A549 (cell line): ENCODE data around the gene NPW.

Experiments used
- CEBPB ChIP-seq, 2 experiments: fragments of >200 bp in 1 of 2; sonication (Bioruptor Twin) in 1 of 2; formaldehyde crosslinking in 1 of 2; IDR thresholded peaks; 2 replicates each; pipeline ENCODE4 v1.6.1; 2012 to 2016
- EP300 ChIP-seq, 2 experiments: fragments of >200 bp; sonication (Bioruptor Twin); formaldehyde crosslinking; IDR thresholded peaks; 2 replicates in 1 of 2; 3 replicates in 1 of 2; pipeline ENCODE4 v1.6.1; 2016 to 2017
- HDAC2 ChIP-seq: fragments of 200-600 bp; sonication (generic); IDR thresholded peaks from 2 replicates; pipeline ENCODE4 v1.6.1; 2016
- POLR2A ChIP-seq: IDR thresholded peaks from 2 replicates; pipeline ENCODE4 v1.6.1; 2012; ENCODE audit warnings: mild to moderate bottlenecking, low read length
- RNF2 ChIP-seq: fragments of 200-600 bp; sonication (generic); IDR thresholded peaks from 2 replicates; pipeline ENCODE4 v1.6.1; 2016; ENCODE audit warnings: low read depth, mild to moderate bottlenecking, antibody characterized with exemption, moderate library complexity, borderline replicate concordance
- TP53 ChIP-seq: fragments of 250-450 bp; sonication (Bioruptor Pico); IDR thresholded peaks from 2 replicates; pipeline ENCODE4 v1.5.0; 2021; ENCODE audit warnings: mild to moderate bottlenecking, moderate library complexity
- ZNF302 ChIP-seq: fragments of 250-450 bp; sonication (Bioruptor Pico); IDR thresholded peaks from 2 replicates; pipeline ENCODE4 v1.9.0; 2021; ENCODE audit warnings: inconsistent platforms, mild to moderate bottlenecking, moderate library complexity
- TF ChIP-seq, protein P1 (sequence below): fragments of >200 bp; sonication (Bioruptor Twin); formaldehyde crosslinking; IDR thresholded peaks from 3 replicates; pipeline ENCODE4 v1.5.1; 2016
- TF ChIP-seq, protein P2 (sequence below): fragments of 200-600 bp; sonication (generic); IDR thresholded peaks from 2 replicates; pipeline ENCODE4 v1.6.1; 2016; ENCODE audit warnings: antibody characterized with exemption, mild to moderate bottlenecking, moderate library complexity
- TF ChIP-seq, protein P3 (sequence below): fragments of 250-450 bp; sonication (Bioruptor Pico); IDR thresholded peaks from 2 replicates; pipeline ENCODE4 v1.5.0; 2021; ENCODE audit warnings: mild to moderate bottlenecking, moderate library complexity, borderline replicate concordance

DNA sequence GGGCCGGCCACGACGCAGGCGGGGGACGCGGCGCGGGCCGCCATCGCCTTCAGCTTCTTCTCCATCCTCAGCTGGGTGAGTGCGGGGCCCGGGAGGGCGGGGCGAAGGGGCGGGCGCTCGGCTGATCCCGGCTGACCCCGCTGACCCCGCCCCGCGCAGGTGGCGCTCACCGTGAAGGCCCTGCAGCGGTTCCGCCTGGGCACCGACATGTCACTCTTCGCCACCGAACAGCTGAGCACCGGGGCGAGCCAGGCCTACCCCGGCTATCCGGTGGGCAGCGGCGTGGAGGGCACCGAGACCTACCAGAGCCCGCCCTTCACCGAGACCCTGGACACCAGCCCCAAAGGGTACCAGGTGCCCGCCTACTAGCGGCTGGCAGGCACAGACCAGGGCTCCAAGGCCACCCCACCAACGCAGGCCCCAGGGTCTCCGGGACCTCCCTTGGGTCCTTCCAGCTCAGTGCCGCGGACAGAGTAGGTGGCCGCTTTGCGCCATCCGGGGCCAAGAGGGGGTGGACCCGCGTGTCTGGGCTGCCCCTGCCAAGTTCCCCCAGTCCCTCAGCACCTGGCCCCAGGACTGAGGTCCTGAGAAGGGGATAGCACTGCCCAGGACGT lies 26.8 kb upstream of the NPW start:
- no peak for TF ChIP-seq POLR2A
- TF ChIP-seq TP53 (CRISPR knock-in tag), result no peak
- TF ChIP-seq, protein P1, sequence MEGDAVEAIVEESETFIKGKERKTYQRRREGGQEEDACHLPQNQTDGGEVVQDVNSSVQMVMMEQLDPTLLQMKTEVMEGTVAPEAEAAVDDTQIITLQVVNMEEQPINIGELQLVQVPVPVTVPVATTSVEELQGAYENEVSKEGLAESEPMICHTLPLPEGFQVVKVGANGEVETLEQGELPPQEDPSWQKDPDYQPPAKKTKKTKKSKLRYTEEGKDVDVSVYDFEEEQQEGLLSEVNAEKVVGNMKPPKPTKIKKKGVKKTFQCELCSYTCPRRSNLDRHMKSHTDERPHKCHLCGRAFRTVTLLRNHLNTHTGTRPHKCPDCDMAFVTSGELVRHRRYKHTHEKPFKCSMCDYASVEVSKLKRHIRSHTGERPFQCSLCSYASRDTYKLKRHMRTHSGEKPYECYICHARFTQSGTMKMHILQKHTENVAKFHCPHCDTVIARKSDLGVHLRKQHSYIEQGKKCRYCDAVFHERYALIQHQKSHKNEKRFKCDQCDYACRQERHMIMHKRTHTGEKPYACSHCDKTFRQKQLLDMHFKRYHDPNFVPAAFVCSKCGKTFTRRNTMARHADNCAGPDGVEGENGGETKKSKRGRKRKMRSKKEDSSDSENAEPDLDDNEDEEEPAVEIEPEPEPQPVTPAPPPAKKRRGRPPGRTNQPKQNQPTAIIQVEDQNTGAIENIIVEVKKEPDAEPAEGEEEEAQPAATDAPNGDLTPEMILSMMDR, result no peak
- no peak for TF ChIP-seq EP300 (IDR thresholded peaks at IDR 0.05)
- no peak for TF ChIP-seq CEBPB (IDR thresholded peaks at IDR 0.05)
- no peak for TF ChIP-seq HDAC2
- TF ChIP-seq, protein P2, sequence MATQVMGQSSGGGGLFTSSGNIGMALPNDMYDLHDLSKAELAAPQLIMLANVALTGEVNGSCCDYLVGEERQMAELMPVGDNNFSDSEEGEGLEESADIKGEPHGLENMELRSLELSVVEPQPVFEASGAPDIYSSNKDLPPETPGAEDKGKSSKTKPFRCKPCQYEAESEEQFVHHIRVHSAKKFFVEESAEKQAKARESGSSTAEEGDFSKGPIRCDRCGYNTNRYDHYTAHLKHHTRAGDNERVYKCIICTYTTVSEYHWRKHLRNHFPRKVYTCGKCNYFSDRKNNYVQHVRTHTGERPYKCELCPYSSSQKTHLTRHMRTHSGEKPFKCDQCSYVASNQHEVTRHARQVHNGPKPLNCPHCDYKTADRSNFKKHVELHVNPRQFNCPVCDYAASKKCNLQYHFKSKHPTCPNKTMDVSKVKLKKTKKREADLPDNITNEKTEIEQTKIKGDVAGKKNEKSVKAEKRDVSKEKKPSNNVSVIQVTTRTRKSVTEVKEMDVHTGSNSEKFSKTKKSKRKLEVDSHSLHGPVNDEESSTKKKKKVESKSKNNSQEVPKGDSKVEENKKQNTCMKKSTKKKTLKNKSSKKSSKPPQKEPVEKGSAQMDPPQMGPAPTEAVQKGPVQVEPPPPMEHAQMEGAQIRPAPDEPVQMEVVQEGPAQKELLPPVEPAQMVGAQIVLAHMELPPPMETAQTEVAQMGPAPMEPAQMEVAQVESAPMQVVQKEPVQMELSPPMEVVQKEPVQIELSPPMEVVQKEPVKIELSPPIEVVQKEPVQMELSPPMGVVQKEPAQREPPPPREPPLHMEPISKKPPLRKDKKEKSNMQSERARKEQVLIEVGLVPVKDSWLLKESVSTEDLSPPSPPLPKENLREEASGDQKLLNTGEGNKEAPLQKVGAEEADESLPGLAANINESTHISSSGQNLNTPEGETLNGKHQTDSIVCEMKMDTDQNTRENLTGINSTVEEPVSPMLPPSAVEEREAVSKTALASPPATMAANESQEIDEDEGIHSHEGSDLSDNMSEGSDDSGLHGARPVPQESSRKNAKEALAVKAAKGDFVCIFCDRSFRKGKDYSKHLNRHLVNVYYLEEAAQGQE, result no peak
- no peak for TF ChIP-seq ZNF302 (CRISPR knock-in tag)
- TF ChIP-seq, protein P3, sequence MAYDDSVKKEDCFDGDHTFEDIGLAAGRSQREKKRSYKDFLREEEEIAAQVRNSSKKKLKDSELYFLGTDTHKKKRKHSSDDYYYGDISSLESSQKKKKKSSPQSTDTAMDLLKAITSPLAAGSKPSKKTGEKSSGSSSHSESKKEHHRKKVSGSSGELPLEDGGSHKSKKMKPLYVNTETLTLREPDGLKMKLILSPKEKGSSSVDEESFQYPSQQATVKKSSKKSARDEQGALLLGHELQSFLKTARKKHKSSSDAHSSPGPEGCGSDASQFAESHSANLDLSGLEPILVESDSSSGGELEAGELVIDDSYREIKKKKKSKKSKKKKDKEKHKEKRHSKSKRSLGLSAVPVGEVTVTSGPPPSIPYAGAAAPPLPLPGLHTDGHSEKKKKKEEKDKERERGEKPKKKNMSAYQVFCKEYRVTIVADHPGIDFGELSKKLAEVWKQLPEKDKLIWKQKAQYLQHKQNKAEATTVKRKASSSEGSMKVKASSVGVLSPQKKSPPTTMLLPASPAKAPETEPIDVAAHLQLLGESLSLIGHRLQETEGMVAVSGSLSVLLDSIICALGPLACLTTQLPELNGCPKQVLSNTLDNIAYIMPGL (CRISPR knock-in tag), result no peak
- no peak for TF ChIP-seq RNF2
